Loucy (cell line): Measurements from ENCODE around the gene MAPK8.

Experiments
- H2AFZ ChIP-seq: fragments of 200-600 bp; sonication (generic); 2 replicates; pipeline ENCODE4 v1.6.0; 2016; ENCODE audit warnings: antibody characterized with exemption, mild to moderate bottlenecking, low read length, moderate library complexity
- H3F3A ChIP-seq: fragments of 200-600 bp; 2 replicates; pipeline ENCODE4 v1.6.0; 2016; ENCODE audit warnings: antibody characterized with exemption, low read depth, mild to moderate bottlenecking
- H3K27me3 ChIP-seq: fragments of 200-600 bp; sonication (generic); 2 replicates; pipeline ENCODE4 v1.6.1; 2014; ENCODE audit warnings: low read length, mild to moderate bottlenecking; ENCODE audit not compliant: insufficient read depth, poor library complexity, severe bottlenecking
- H3K36me3 ChIP-seq: fragments of 200-600 bp; sonication (generic); 2 replicates; pipeline ENCODE4 v1.6.1; 2016; ENCODE audit warnings: low read length; ENCODE audit not compliant: insufficient read depth
- H3K4me1 ChIP-seq: fragments of 200-600 bp; sonication (generic); 2 replicates; pipeline ENCODE4 v1.5.1; 2014; ENCODE audit warnings: low read length, mild to moderate bottlenecking; ENCODE audit not compliant: insufficient read depth, poor library complexity, severe bottlenecking
- H3K4me2 ChIP-seq: fragments of 200-600 bp; sonication (generic); 2 replicates; pipeline ENCODE4 v1.6.0; 2014; ENCODE audit warnings: antibody characterized with exemption, low read length, low read depth, mild to moderate bottlenecking; ENCODE audit not compliant: poor library complexity, severe bottlenecking
- H3K4me3 ChIP-seq: fragments of 200-600 bp; sonication (generic); 2 replicates; pipeline ENCODE4 v1.5.1; 2014; ENCODE audit warnings: low read length, mild to moderate bottlenecking, mixed read lengths; ENCODE audit not compliant: poor library complexity, severe bottlenecking
- H3K79me2 ChIP-seq: fragments of 200-600 bp; sonication (generic); 2 replicates; pipeline ENCODE4 v1.6.1; 2014; ENCODE audit warnings: low read length; ENCODE audit not compliant: insufficient read depth
- H3K9ac ChIP-seq: fragments of 200-600 bp; sonication (generic); 2 replicates; pipeline ENCODE4 v1.6.0; 2014; ENCODE audit warnings: mild to moderate bottlenecking, low read depth, low read length, moderate library complexity; ENCODE audit not compliant: poor library complexity, severe bottlenecking
- H3K9me2 ChIP-seq: fragments of 200-600 bp; sonication (generic); replicated peaks from 2 replicates; pipeline ENCODE4 v1.6.1; 2016; ENCODE audit warnings: low read depth, low read length, mixed read lengths
- H3K9me3 ChIP-seq: fragments of 200-600 bp; sonication (generic); 2 replicates; pipeline ENCODE4 v1.6.1; 2014; ENCODE audit warnings: mild to moderate bottlenecking, antibody characterized with exemption, low read length, low read depth; ENCODE audit not compliant: insufficient read depth
- H4K20me1 ChIP-seq: fragments of 200-600 bp; sonication (generic); 2 replicates; pipeline ENCODE4 v1.6.0; 2014; ENCODE audit warnings: antibody characterized with exemption, low read length, mild to moderate bottlenecking; ENCODE audit not compliant: insufficient read depth, poor library complexity, severe bottlenecking
- CTCF ChIP-seq: fragments of 200-600 bp; sonication (generic); conservative IDR thresholded peaks from 2 replicates; pipeline ENCODE4 v1.5.1; 2014; ENCODE audit warnings: mild to moderate bottlenecking, antibody characterized with exemption, low read length
- EZH2phosphoT487 ChIP-seq: fragments of 200-600 bp; IDR thresholded peaks from 2 replicates; pipeline ENCODE4 v1.6.1; 2018; ENCODE audit warnings: antibody characterized with exemption, mild to moderate bottlenecking, moderate library complexity, borderline replicate concordance

Gene MAPK8

GRCh38 chr10:48340734-48341133, 34.3 kb downstream of the MAPK8 start:
- no peaks in the 10 kb centered on the region for H3K27me3 ChIP-seq

GRCh38 chr10:48343106-48343505, 36.6 kb downstream of the MAPK8 start:
- peaks cover 52% of the 10 kb centered on the region for H3K79me2 ChIP-seq

More at GRCh38 chr10:48340734-48341133, 34.3 kb downstream of the MAPK8 start:
- no peak overlapping the region for H3K4me3 ChIP-seq
- TF ChIP-seq CTCF (no peak), EZH2phosphoT487 (no peak)
- peaks cover 9% of the 10 kb centered on the region for H4K20me1 ChIP-seq
- no peaks in the 10 kb centered on the region for H3K36me3 ChIP-seq
- H3K9ac ChIP-seq: no peak overlapping the region
- no peak overlapping the region for H3K4me2 ChIP-seq
- peaks cover 15% of the 10 kb centered on the region for H3K4me1 ChIP-seq
- H3K9me2 ChIP-seq: no peaks in the 10 kb centered on the region
- peaks cover 49% of the 10 kb centered on the region for H3K79me2 ChIP-seq
- no peak overlapping the region for H2AFZ ChIP-seq
- no peaks in the 10 kb centered on the region for H3K9me3 ChIP-seq
- no peaks in the 10 kb centered on the region for H3F3A ChIP-seq

GRCh38 chr10:48343921-48344598, 37.6 kb downstream of the MAPK8 start:
- Histone ChIP-seq H4K20me1 (peaks cover 12% of the 10 kb centered on the region), H3F3A (no peaks in the 10 kb centered on the region), H3K9me3 (no peaks in the 10 kb centered on the region), H3K4me1 (peaks cover 12% of the 10 kb centered on the region), H3K4me2 (no peak overlapping the region), H3K9me2 (no peaks in the 10 kb centered on the region), H3K36me3 (0 out of 2 replicates have a peak, but pooled peaks cover 5% of the 10 kb centered on the region), H3K9ac (no peak overlapping the region), H2AFZ (no peak overlapping the region), H3K27me3 (no peaks in the 10 kb centered on the region), H3K4me3 (no peak overlapping the region), H3K79me2 (peaks cover 52% of the 10 kb centered on the region)
- TF ChIP-seq CTCF (no peak), EZH2phosphoT487 (no peak)

More at GRCh38 chr10:48343106-48343505, 36.6 kb downstream of the MAPK8 start:
- H3K27me3 ChIP-seq: no peaks in the 10 kb centered on the region
- H2AFZ ChIP-seq: no peak overlapping the region
- peaks cover 15% of the 10 kb centered on the region for H3K4me1 ChIP-seq
- TF ChIP-seq CTCF (no peak), EZH2phosphoT487 (no peak)
- H3K9ac ChIP-seq: no peak overlapping the region
- H3K9me3 ChIP-seq: no peaks in the 10 kb centered on the region
- H3K36me3 ChIP-seq: 0 out of 2 replicates have a peak, but pooled peaks cover 5% of the 10 kb centered on the region
- H4K20me1 ChIP-seq: peaks cover 12% of the 10 kb centered on the region
- H3F3A ChIP-seq: no peaks in the 10 kb centered on the region
- no peak overlapping the region for H3K4me2 ChIP-seq
- no peak overlapping the region for H3K4me3 ChIP-seq
- no peaks in the 10 kb centered on the region for H3K9me2 ChIP-seq
